DMS153 treated with DMSO at 0.1 percent for 48 hours (cell line): ENCODE data around the gene LRRC8E.
"Not testable (repeated sequence)": the region's sequence is repeated elsewhere in the genome, so short reads cannot be mapped to it uniquely, and the experiment has no call there.

ENCODE experiments used
- DNase-seq: peaks from one replicate; lab custom pipeline; 2025; ENCODE audit not compliant: unreplicated experiment; lab: John Stamatoyannopoulos, UW

The LRRC8E gene

GRCh38 chr19:7883796-7884570, 4.3 kb upstream of the LRRC8E start:
- DNase-seq = no peak

- DNase-seq = no peak
Observed at GRCh38 chr19:7885818-7886217, 2.5 kb upstream of the LRRC8E start.

GRCh38 chr19:7887408-7888144, 734 bp upstream of the LRRC8E start:
- DNase-seq = no peak

- DNase-seq = no peak
Observed at GRCh38 chr19:7888826-7889217, 512 bp downstream of the LRRC8E start.

- not testable (repeated sequence) for DNase-seq
Observed at GRCh38 chr19:7893362-7894101, 5.2 kb downstream of the LRRC8E start.

- DNase-seq = no peak
Observed at GRCh38 chr19:7894612-7895309, 6.5 kb downstream of the LRRC8E start.

- no peak for DNase-seq
Observed at GRCh38 chr19:7895565-7895964, 7.3 kb downstream of the LRRC8E start.

GRCh38 chr19:7897292-7897691, 9.0 kb downstream of the LRRC8E start:
- no peak for DNase-seq

- DNase-seq = no peak
Observed at GRCh38 chr19:7898967-7899366, 10.7 kb downstream of the LRRC8E start.

GRCh38 chr19:7899751-7900378, 11.6 kb downstream of the LRRC8E start:
- DNase-seq = no peak

- DNase-seq = no peak
Observed at GRCh38 chr19:7900401-7900870, 12.1 kb downstream of the LRRC8E start.

GRCh38 chr19:7900931-7901330, 12.6 kb downstream of the LRRC8E start:
- no peak for DNase-seq

GRCh38 chr19:7901337-7901736, 13.0 kb downstream of the LRRC8E start:
- DNase-seq = no peak

- DNase-seq = no peak
Observed at GRCh38 chr19:7902796-7903243, 14.5 kb downstream of the LRRC8E start.

- peak; percentile 98 for DNase-seq
Observed at GRCh38 chr19:7903244-7904073, 15.1 kb downstream of the LRRC8E start, which contains the start of gene MAP2K7. Gene MAP2K7, plus strand, starts transcription at chr19:7903877. Its CDS starts 68 bp downstream, at chr19:7903945.

- no peak for DNase-seq
Observed at GRCh38 chr19:7904074-7905020, 16.0 kb downstream of the LRRC8E start.

GRCh38 chr19:7905268-7905667, 17.0 kb downstream of the LRRC8E start:
- no peak for DNase-seq

GRCh38 chr19:7905859-7906258, 17.5 kb downstream of the LRRC8E start:
- no peak for DNase-seq
